Ishikawa (cell line): ENCODE measurements around the gene TPM2.
A peak's percentile ranks its signal among the peaks of the same experiment; 100 is the strongest.

Experiments
- CEBPB ChIP-seq: IDR thresholded peaks from 2 replicates; pipeline ENCODE4 v1.6.1; 2012
- CREB1 ChIP-seq: IDR thresholded peaks from 2 replicates; pipeline ENCODE4 v1.6.1; 2012; ENCODE audit warnings: low read depth
- EGR1 ChIP-seq: IDR thresholded peaks from 2 replicates; pipeline ENCODE4 v1.6.1; 2012
- EP300 ChIP-seq: IDR thresholded peaks from 2 replicates; pipeline ENCODE4 v1.6.1; 2012; ENCODE audit warnings: borderline replicate concordance
- FOXM1 ChIP-seq: IDR thresholded peaks from 2 replicates; pipeline ENCODE4 v1.6.1; 2012; ENCODE audit warnings: low read depth, borderline replicate concordance
- MAX ChIP-seq: IDR thresholded peaks from 2 replicates; pipeline ENCODE4 v1.6.1; 2012
- NFIC ChIP-seq: IDR thresholded peaks from 2 replicates; pipeline ENCODE4 v1.6.1; 2012
- RAD21 ChIP-seq: IDR thresholded peaks from 2 replicates; pipeline ENCODE4 v1.6.1; 2012; ENCODE audit warnings: low read depth
- REST ChIP-seq: IDR thresholded peaks from 2 replicates; pipeline ENCODE4 v1.6.1; 2012; ENCODE audit warnings: low read depth, mild to moderate bottlenecking
- TAF1 ChIP-seq: IDR thresholded peaks from 2 replicates; pipeline ENCODE4 v1.6.1; 2012; ENCODE audit warnings: low read depth, mild to moderate bottlenecking
- TCF12 ChIP-seq: IDR thresholded peaks from 2 replicates; pipeline ENCODE4 v1.6.1; 2012; ENCODE audit warnings: low read depth
- TEAD4 ChIP-seq: IDR thresholded peaks from 2 replicates; pipeline ENCODE4 v1.6.1; 2012
- USF1 ChIP-seq: IDR thresholded peaks from 2 replicates; pipeline ENCODE4 v1.6.1; 2012
- YY1 ChIP-seq: IDR thresholded peaks from 2 replicates; pipeline ENCODE4 v1.6.1; 2012; ENCODE audit warnings: low read depth
- ZBTB7A ChIP-seq: IDR thresholded peaks from 2 replicates; pipeline ENCODE4 v1.6.1; 2012; ENCODE audit warnings: low read depth

TPM2 gene

GRCh38 chr9:35674025-35674361, 15.7 kb downstream of the TPM2 start:
- no peak for TF ChIP-seq YY1
- no peak for TF ChIP-seq FOXM1
- TF ChIP-seq MAX, result no peak
- no peak for TF ChIP-seq RAD21
- TF ChIP-seq TAF1, result no peak
- no peak for TF ChIP-seq EGR1
- no peak for TF ChIP-seq TCF12
- TF ChIP-seq EP300, result no peak
- TF ChIP-seq CEBPB, result no peak
- TF ChIP-seq NFIC, result no peak
- TF ChIP-seq ZBTB7A, result no peak
- no peak for TF ChIP-seq CREB1
- no peak for TF ChIP-seq USF1
- no peak for TF ChIP-seq REST

- no peak for TF ChIP-seq TEAD4
- TF ChIP-seq TCF12, result no peak
- no peak for TF ChIP-seq USF1
- TF ChIP-seq CREB1, result no peak
- TF ChIP-seq TAF1, result no peak
- TF ChIP-seq EGR1, result no peak
- no peak for TF ChIP-seq FOXM1
Measured at GRCh38 chr9:35673132-35674024, 16.3 kb downstream of the TPM2 start, which contains the start of gene CA9. TSS of gene CA9 (plus strand) at chr9:35673928. CDS start at chr9:35673960, 32 bp downstream.

GRCh38 chr9:35669331-35670145, 20.2 kb downstream of the TPM2 start:
- TF ChIP-seq ZBTB7A, result no peak
- TF ChIP-seq CEBPB, result no peak
- no peak for TF ChIP-seq RAD21
- TF ChIP-seq YY1, result no peak
- TF ChIP-seq EGR1, result no peak
- TF ChIP-seq TCF12, result peak; percentile 79
- TF ChIP-seq REST, result no peak
- no peak for TF ChIP-seq FOXM1
- no peak for TF ChIP-seq USF1
- TF ChIP-seq MAX, result no peak
- peak; percentile 65 for TF ChIP-seq NFIC
- no peak for TF ChIP-seq CREB1
- no peak for TF ChIP-seq TAF1
- peak; percentile 50 for TF ChIP-seq TEAD4
- peak; percentile 12; the same call in 1 of the 2 replicates for TF ChIP-seq EP300

GRCh38 chr9:35667939-35668338, 21.8 kb downstream of the TPM2 start:
- no peak for TF ChIP-seq REST
- no peak for TF ChIP-seq EGR1
- TF ChIP-seq CEBPB, result no peak
- TF ChIP-seq ZBTB7A, result no peak
- no peak for TF ChIP-seq TCF12
- TF ChIP-seq RAD21, result no peak
- TF ChIP-seq TEAD4, result no peak
- TF ChIP-seq FOXM1, result no peak
- TF ChIP-seq YY1, result no peak
- no peak for TF ChIP-seq EP300
- no peak for TF ChIP-seq MAX
- no peak for TF ChIP-seq TAF1
- TF ChIP-seq USF1, result no peak
- TF ChIP-seq NFIC, result no peak
- TF ChIP-seq CREB1, result no peak
